ENCODE results near the gene ANKDD1A.

DNA sequence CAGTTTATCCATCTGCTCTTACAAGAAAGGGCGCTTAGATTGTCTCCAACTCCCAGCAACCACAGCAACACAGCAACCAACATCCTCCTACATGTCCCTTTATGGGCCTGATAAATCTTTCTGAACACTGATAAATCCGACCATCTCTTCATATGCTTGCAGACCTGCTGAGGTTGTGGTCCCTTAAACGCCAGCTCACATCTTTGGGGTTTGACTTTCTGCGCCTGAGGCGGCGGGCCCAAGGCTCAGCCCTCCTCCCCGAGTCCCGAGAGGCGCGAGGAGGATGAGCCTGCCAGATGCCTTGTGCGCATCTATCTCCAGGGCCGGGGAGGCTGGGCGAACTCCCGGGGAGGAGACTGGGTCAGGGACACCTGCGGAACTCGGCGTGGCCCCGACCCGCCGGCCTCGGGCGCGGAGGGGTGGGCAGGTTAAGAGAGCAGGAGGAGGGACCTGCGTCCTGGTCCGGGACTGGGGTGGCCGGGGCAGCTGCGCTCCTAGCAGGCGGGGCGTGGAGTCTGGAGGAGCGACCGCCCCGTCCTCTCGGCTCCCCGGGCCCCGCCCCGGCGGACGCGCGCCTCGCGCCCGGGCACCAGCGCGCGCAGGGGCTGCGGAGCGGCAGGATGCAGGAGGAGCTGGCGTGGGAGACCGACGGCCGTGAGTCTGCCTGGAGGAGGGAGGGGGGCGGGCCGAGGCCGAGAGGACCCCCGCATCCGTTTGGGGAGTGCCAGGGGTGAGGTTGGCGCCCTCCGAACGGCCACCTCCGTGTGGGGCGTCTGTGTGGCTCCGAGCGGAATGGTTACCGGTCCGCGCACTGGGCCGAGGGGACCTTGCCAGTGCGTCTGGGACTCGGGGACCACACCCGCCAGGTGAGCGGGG is at the start of gene ANKDD1A:
- TF ChIP-seq POLR2A (IDR thresholded peaks at IDR 0.05; ENCODE audit: low read length) (no peak), GATA1 (IDR thresholded peaks at IDR 0.05; ENCODE audit: low read depth, low read length) (no peak)
